ENCODE results near the gene MRGPRE. TPM values are rescaled to one million over a fixed set of nuclear protein-coding genes. Genes with fewer than 3 reads are reported as not detected.

Gene MRGPRE
- total RNA-seq, 4 donors from 2014 or later = 1.2 TPM; not detected in 3

- peaks cover 0 to 4% of the 10 kb centered on the region in 2 donors for H3K27me3 ChIP-seq
- H3K4me3 ChIP-seq = no peak overlapping the region
- TF ChIP-seq CTCF (IDR thresholded peaks at IDR 0.05) = no peak
- TF ChIP-seq POLR2A (IDR thresholded peaks at IDR 0.05) = no peak
- no peaks in the 10 kb centered on the region for H3K36me3 ChIP-seq
- H3K4me1 ChIP-seq = peaks cover 0 to 15% (median 0%) of the 10 kb centered on the region in 4 donors
- no peak for DNase-seq
- H3K27ac ChIP-seq = no peak overlapping the region
- peaks cover 0 to 3% (median 0%) of the 10 kb centered on the region in 4 donors for H3K9me3 ChIP-seq
Measured at GRCh38 chr11:3206922-3207204, 25.4 kb downstream of the MRGPRE start.

DNA sequence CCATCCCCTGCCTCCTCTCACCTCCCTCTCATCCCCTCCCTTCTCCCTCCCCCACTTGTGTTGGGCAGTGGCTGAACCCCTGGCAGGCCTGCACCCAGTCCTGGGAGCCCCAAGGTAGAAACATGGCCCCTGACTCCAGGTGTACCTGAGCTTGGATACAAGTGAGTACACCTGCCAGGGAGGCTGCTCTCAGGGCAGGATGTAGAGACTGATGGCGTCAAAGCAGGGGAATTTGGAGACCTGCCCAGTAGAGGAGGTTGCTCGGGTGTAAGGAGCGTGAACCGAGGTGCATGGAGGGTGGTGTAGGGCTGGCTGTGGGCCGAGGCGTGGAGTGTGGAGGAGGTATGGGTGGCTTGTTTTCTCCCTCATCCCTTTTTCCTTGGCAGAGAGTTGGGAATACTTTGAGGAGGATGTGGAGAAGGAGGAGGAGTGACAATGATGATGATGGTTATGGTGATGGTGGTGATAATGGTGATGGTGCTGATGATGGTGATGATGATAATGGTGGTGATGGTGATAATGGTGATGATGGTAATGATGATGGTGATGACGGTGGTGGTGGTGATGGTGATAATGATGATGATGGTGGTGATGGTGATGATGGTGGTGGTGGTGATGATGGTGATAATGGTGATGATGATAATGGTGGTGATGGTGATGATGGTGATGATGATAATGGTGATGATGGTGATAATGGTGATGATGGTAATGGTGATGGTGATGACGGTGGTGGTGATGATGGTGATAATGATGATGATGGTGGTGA is 25.9 kb downstream of the MRGPRE start:
- Histone ChIP-seq H3K9me3 (peaks cover 0 to 3% (median 0%) of the 10 kb centered on the region in 4 donors), H3K27me3 (peaks cover 0 to 9% of the 10 kb centered on the region in 2 donors), H3K27ac (no peak overlapping the region), H3K4me3 (no peak overlapping the region), H3K4me1 (peaks cover 0 to 15% (median 0%) of the 10 kb centered on the region in 4 donors), H3K36me3 (no peaks in the 10 kb centered on the region)
- no peak for TF ChIP-seq POLR2A (IDR thresholded peaks at IDR 0.05)
- TF ChIP-seq CTCF (IDR thresholded peaks at IDR 0.05) = no peak
- DNase-seq = peak in 1 of 3 donors; percentile 18

DNA sequence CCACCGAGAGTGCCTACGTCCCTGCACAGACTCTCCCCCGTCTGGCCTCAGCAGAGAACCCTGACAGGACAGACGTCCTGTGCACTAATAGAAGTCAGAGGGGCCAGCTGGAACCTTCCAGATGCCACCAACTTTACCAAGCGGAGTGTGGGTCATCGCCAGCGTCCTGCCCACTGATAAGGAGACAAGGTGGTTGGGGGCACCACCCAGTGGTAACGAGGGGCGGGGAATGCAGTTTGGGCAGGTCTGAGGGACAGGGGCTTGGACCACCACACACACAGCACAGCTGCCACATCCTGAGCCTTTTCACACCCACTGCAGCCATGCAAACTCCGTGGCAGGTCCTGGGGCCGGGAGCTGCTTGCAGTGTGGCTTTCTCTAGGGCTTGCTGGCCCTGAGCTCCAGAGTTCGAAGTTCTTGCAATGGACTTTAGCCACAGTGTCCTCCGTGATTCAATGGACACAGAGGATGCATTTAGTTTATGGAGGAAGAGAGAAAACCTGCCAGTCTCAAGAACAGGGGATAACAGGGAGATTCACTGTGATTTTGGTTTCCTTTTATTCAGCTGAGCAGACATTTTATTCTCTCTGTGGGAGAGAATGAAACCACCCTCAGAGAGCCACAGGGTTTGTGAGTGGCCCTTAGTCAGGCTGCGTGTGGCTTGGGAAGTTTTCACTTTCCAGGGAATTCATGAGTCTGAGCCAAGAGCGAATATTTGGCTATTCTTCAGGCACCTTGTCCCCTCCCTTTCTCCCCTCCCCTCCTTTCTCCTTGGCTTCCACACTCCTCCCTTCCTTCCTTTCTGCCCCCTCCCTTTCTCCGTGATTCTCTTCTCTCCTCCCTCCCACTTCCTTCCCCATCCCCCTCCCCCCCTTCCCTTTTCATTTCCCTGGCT is 26.7 kb downstream of the MRGPRE start:
- no peak overlapping the region for H3K27ac ChIP-seq
- TF ChIP-seq POLR2A (IDR thresholded peaks at IDR 0.05) = no peak
- TF ChIP-seq CTCF (IDR thresholded peaks at IDR 0.05) = no peak
- DNase-seq = peak in 2 of 3 donors; percentile 54 to 55
- no peak overlapping the region for H3K4me3 ChIP-seq
- H3K36me3 ChIP-seq = no peaks in the 10 kb centered on the region
- H3K4me1 ChIP-seq = peaks cover 0 to 15% (median 0%) of the 10 kb centered on the region in 4 donors
- peaks cover 0 to under 1% (median 0%) of the 10 kb centered on the region in 4 donors for H3K9me3 ChIP-seq
- peaks cover 0 to 9% of the 10 kb centered on the region in 2 donors for H3K27me3 ChIP-seq

- peak in 1 of 3 donors; percentile 14 for DNase-seq
- peaks cover 0 to 15% (median 0%) of the 10 kb centered on the region in 4 donors for H3K4me1 ChIP-seq
- H3K27me3 ChIP-seq = peaks cover 0 to 9% of the 10 kb centered on the region in 2 donors
- H3K27ac ChIP-seq = no peak overlapping the region
- no peak overlapping the region for H3K4me3 ChIP-seq
- H3K36me3 ChIP-seq = no peaks in the 10 kb centered on the region
- TF ChIP-seq POLR2A (IDR thresholded peaks at IDR 0.05) (no peak), CTCF (IDR thresholded peaks at IDR 0.05) (no peak)
- H3K9me3 ChIP-seq = no peaks in the 10 kb centered on the region
Measured at GRCh38 chr11:3204141-3205015, 27.8 kb downstream of the MRGPRE start.
